OCI-LY7 (cell line): ENCODE measurements around the gene THTPA. TPM values are rescaled to one million over a fixed set of nuclear protein-coding genes. Genes with fewer than 3 reads are reported as not detected.

ENCODE experiments used
- BruUV-seq: library from RNA; stranded (reverse); fragments of 400-500 nt; replicated peaks from 2 replicates; lab custom pipeline; 2021; lab: Mats Ljungman, UMichigan
- CTCF ChIA-PET: fragments of 300-600 bp; sonication (Branson Sonifier 250); formaldehyde crosslinking; loops from one replicate; lab custom pipeline; 2022; ENCODE audit warnings: antibody characterized with exemption; ENCODE audit not compliant: unreplicated experiment; lab: Charles Lee
- POLR2A ChIA-PET: fragments of 300-600 bp; sonication (Branson Sonifier 250); formaldehyde crosslinking; loops from one replicate; lab custom pipeline; 2022; ENCODE audit warnings: antibody characterized with exemption; lab: Charles Lee
- DNase-seq: peaks from one replicate; pipeline ENCODE4 v3.0.0-alpha.2; 2015; ENCODE audit warnings: low spot score
- H2AFZ ChIP-seq: fragments of 200-600 bp; sonication (generic), shearing (Covaris generic); 2 replicates; pipeline ENCODE4 v1.6.1; 2014; ENCODE audit warnings: mild to moderate bottlenecking, antibody characterized with exemption, low read length, moderate library complexity
- H3K27ac ChIP-seq: fragments of 200-600 bp; sonication (generic); 2 replicates; pipeline ENCODE4 v1.5.1; 2014; ENCODE audit warnings: mixed run types, low read depth, mild to moderate bottlenecking, moderate library complexity, low read length, inconsistent platforms; ENCODE audit not compliant: poor library complexity, severe bottlenecking
- H3K36me3 ChIP-seq: fragments of 200-600 bp; sonication (generic); 2 replicates; pipeline ENCODE4 v1.6.1; 2014; ENCODE audit warnings: mild to moderate bottlenecking, antibody characterized with exemption, low read length, moderate library complexity, mixed read lengths; ENCODE audit not compliant: insufficient read depth
- H3K4me1 ChIP-seq: fragments of 200-600 bp; sonication (generic); 2 replicates; pipeline ENCODE4 v1.5.1; 2014; ENCODE audit warnings: mild to moderate bottlenecking, low read length; ENCODE audit not compliant: insufficient read depth, poor library complexity, severe bottlenecking
- H3K4me2 ChIP-seq: fragments of 200-600 bp; sonication (generic); 2 replicates; pipeline ENCODE4 v1.6.1; 2014; ENCODE audit warnings: mild to moderate bottlenecking, low read length
- H3K4me3 ChIP-seq: fragments of 200-600 bp; sonication (generic); 2 replicates; pipeline ENCODE4 v1.5.1; 2014; ENCODE audit warnings: mild to moderate bottlenecking, low read depth, low read length; ENCODE audit not compliant: poor library complexity, severe bottlenecking
- H3K79me2 ChIP-seq: fragments of 200-600 bp; sonication (generic); 2 replicates; pipeline ENCODE4 v1.6.1; 2016; ENCODE audit warnings: low read depth, mild to moderate bottlenecking, low read length, moderate library complexity, mixed read lengths; ENCODE audit not compliant: insufficient read depth
- H3K9me2 ChIP-seq: fragments of 200-600 bp; sonication (generic); 2 replicates; pipeline ENCODE4 v1.6.1; 2016; ENCODE audit warnings: mild to moderate bottlenecking, low read length, mixed read lengths; ENCODE audit not compliant: insufficient read depth
- H3K9me3 ChIP-seq: fragments of 200-600 bp; sonication (generic); 2 replicates; pipeline ENCODE4 v1.6.1; 2014; ENCODE audit warnings: mild to moderate bottlenecking, mixed run types, low read length, mixed read lengths
- H4K20me1 ChIP-seq: fragments of 200-600 bp; sonication (generic); 2 replicates; pipeline ENCODE4 v1.6.1; 2014; ENCODE audit warnings: mild to moderate bottlenecking, antibody characterized with exemption, low read length, moderate library complexity, mixed read lengths; ENCODE audit not compliant: insufficient read depth
- CTCF ChIP-seq: fragments of 200-600 bp; sonication (generic); conservative IDR thresholded peaks from 2 replicates; pipeline ENCODE4 v1.5.1; 2014; ENCODE audit warnings: mild to moderate bottlenecking, antibody characterized with exemption, low read length, moderate library complexity, mixed read lengths
- EZH2phosphoT487 ChIP-seq: fragments of 200-600 bp; sonication (generic); IDR thresholded peaks from 2 replicates; pipeline ENCODE4 v1.6.1; 2018; ENCODE audit warnings: low read depth, borderline replicate concordance, mild to moderate bottlenecking, mixed run types, antibody characterized with exemption, low read length, moderate library complexity, mixed read lengths
- intact Hi-C: fragments of 100-400 bp; cut with micrococcal nuclease; formaldehyde crosslinking; loops from one replicate; pipeline ENCODE4 v1.10.0; 2022; ENCODE audit not compliant: unreplicated experiment
- total RNA-seq, 2 experiments: library from RNA; depleted of rRNA in 1 of 2; stranded (reverse); fragments of >200 nt in 1 of 2; shearing (Covaris generic) in 1 of 2; gene quantifications; 2 replicates each; pipeline ENCODE4 v1.2.3, GENCODE V29; 2014 to 2022

Gene THTPA
- total RNA-seq, 2 experiments from 2014 or later = 15.4 to 28.6 TPM

- H2AFZ ChIP-seq = no peak overlapping the region
- H3K9me3 ChIP-seq = no peaks in the 10 kb centered on the region
- no peaks in the 10 kb centered on the region for H3K4me1 ChIP-seq
- no peaks in the 10 kb centered on the region for H3K36me3 ChIP-seq
- no peaks in the 10 kb centered on the region for H4K20me1 ChIP-seq
- BruUV-seq = no TSS peak
- CTCF ChIA-PET = no interaction called here
- H3K4me3 ChIP-seq = no peak overlapping the region
- TF ChIP-seq CTCF (no peak), EZH2phosphoT487 (no peak)
- POLR2A ChIA-PET = interaction anchor here (0.6 kb wide), 2 partner anchors 177 to 255 kb away, joined by 3 to 4 read pairs; no protein-coding TSS in a partner anchor
- H3K9me2 ChIP-seq = no peaks in the 10 kb centered on the region
- H3K27ac ChIP-seq = no peak overlapping the region
- no peak overlapping the region for H3K4me2 ChIP-seq
- H3K79me2 ChIP-seq = no peaks in the 10 kb centered on the region
- intact Hi-C loops = no loop called here
- DNase-seq = no peak
Observed at GRCh38 chr14:23600322-23600707, 44.2 kb downstream of the THTPA start.

GRCh38 chr14:23600806-23601205 is 44.7 kb downstream of the THTPA start:
- H3K9me2 ChIP-seq = no peaks in the 10 kb centered on the region
- H3K9me3 ChIP-seq = no peaks in the 10 kb centered on the region
- ChIA-PET CTCF (no interaction called here), POLR2A (no interaction called here)
- no peak overlapping the region for H3K4me3 ChIP-seq
- H4K20me1 ChIP-seq = no peaks in the 10 kb centered on the region
- no peaks in the 10 kb centered on the region for H3K4me1 ChIP-seq
- H2AFZ ChIP-seq = no peak overlapping the region
- no peaks in the 10 kb centered on the region for H3K36me3 ChIP-seq
- no peak overlapping the region for H3K4me2 ChIP-seq
- BruUV-seq = no TSS peak
- intact Hi-C loops = no loop called here
- no peak overlapping the region for H3K27ac ChIP-seq
- DNase-seq = no peak
- no peaks in the 10 kb centered on the region for H3K79me2 ChIP-seq
- TF ChIP-seq EZH2phosphoT487 = no peak
- TF ChIP-seq CTCF = no peak

- no peak overlapping the region for H3K27ac ChIP-seq
- H4K20me1 ChIP-seq = no peaks in the 10 kb centered on the region
- no peak for DNase-seq
- no peaks in the 10 kb centered on the region for H3K4me1 ChIP-seq
- ChIA-PET CTCF (no interaction called here), POLR2A (no interaction called here)
- no peaks in the 10 kb centered on the region for H3K79me2 ChIP-seq
- no peak overlapping the region for H3K4me3 ChIP-seq
- intact Hi-C loops = no loop called here
- no peak overlapping the region for H3K4me2 ChIP-seq
- H3K9me2 ChIP-seq = no peaks in the 10 kb centered on the region
- BruUV-seq = no TSS peak
- no peaks in the 10 kb centered on the region for H3K9me3 ChIP-seq
- H2AFZ ChIP-seq = no peak overlapping the region
- TF ChIP-seq EZH2phosphoT487 (no peak), CTCF (no peak)
- no peaks in the 10 kb centered on the region for H3K36me3 ChIP-seq
Observed at GRCh38 chr14:23601424-23601823, 45.4 kb downstream of the THTPA start.
